GM18858 (cell line): ENCODE data around the gene KCTD2.
"Not testable (repeated sequence)": the region's sequence is repeated elsewhere in the genome, so short reads cannot be mapped to it uniquely, and the experiment has no call there.

Experiments
- ATAC-seq: cut with Tn5 transposase; IDR thresholded peaks from one replicate; pipeline ENCODE4 v1.9.1; 2021; ENCODE audit not compliant: unreplicated experiment

KCTD2 gene

DNA sequence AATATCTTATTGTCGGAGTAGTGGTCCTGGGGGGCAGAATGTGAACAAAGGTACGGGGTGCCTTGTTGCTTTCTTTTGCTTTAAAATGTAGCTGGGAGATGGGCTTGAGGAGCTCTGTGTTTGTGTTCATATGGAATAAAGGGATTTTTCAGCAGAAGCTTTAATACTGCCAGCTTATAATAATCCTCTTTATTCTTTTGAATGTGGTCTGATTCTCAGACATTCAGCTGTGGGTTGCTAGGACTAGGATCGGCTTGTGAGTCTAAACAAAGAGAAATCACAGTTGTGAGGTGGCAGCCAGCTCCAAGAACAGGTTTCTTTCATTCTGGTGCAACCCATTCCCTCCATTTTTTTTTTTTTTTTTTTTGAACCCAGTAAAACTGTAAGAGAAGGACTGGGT, 27.3 kb upstream of the KCTD2 start:
- ATAC-seq = no peak

DNA sequence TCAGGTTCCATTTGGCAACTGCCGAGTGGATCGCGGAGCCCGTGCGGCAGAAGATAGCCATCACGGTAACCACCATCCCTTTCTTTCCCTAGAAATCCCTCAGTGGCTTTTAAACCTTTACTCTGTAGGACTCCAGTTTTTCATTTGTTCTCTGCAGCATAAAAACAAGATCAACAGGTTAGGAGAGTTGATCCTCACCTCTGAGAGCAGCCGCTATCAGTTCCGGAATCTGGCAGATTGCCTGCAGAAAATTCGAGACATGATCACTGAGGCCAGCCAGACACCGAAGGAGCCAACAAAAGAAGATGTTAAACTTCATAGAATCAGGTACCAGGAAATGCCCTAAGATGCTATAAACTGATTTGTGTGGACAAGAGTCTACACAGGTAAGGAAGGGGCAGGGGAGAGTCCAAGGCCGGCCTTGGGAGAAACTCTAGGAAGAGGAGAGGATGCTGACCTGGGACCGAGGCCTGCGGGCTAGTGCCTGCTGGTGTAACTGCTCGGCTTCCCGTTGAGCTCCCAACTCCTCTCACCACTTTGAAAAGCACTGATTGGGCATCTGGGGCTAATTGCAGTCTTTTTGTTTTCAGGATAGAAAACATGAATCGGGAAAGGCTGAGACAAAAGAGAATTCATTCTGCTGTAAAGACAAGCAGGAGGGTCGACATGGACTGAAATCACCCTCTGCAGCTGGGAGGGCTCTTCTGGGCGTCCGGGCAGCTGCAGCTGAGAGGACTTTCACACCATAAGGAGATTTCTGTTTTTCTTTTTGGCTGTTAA, 26.5 kb upstream of the KCTD2 start:
- ATAC-seq = no peak

DNA sequence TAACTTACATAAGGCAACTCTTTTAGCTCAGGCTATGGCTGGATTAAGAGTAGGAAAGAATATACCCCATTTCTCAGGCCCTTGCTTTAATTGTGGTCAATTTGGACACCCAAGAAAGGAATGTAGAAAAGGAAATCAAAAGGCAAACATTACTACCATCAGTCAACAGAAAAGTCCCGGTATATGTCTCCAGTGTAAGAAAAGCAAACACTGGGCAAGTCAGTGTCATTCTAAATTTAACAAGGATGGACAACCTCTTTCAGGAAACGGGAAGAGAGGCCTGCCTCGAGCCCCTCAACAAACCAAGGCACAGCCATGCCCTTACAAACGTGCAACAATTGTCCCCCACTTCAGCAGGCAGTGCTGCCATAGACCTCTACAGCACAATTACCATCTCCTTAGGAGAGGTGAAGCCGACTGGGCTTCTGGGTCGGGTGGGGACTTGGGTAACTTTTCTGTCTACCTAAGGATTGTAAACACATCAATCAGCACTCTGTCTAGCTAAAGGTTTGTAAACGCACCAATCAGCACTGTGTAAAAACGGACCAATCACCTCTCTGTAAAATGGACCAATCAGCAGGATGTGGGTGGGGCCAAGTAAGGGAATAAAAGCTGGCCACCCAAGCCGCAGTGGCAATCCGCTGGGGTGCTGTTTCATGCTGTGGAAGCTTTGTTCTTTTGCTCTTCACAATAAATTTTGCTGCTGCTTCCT, 22.2 kb upstream of the KCTD2 start:
- ATAC-seq = no peak

DNA sequence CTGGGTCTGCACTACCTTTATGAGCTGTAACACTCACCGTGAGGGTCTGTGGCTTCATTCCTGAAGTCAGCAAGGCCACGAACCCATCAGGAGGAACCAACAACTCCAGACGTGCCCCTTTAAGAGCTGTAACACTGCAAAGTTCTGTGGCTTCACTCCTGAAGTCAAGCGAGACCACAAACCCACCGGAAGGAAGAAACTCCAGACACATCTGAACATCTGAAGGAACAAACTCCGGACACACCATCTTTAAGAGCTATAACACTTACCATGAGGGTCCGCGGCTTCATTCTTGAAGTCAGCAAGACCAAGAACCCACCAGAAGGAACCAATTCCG, 21.7 kb upstream of the KCTD2 start:
- ATAC-seq = not testable (repeated sequence)

DNA sequence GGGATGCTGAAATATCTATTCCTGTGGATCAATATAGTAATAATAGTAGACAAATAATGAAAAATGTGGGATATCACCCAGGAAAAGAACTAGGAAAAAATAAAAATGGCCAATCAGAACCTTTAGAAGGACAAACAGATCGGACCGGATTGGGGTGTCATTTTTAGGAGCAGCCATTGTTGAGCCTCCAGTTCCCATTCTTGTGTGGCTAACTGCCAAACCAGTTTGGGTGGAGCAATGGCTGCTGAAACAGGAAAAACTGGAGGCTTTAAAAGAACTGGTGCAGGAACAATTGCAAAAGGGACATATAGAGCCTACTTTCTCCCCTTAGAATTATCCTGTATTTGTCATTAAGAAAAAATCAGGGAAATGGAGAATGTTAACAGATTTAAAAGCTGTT, 20.4 kb upstream of the KCTD2 start:
- ATAC-seq = not testable (repeated sequence)

DNA sequence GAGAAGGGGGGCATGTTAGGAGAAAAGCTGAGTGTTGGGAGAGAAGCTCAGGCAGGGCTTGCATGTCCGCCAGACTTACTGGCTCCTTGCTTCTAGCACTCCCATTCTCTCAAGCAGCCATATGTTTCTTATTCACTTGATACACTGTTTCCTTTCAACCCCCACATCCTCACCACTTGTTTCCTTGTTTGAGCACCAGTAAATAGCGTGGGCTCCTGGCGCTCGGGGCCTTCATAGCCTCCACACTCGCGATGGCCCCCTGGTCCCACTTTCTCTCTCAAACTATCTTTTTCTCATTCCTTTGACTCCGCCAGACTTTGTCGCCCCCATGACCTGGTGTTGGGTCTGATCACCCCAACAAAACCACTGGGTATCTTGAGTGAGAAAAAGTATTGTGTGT, 16.9 kb upstream of the KCTD2 start:
- no peak for ATAC-seq

DNA sequence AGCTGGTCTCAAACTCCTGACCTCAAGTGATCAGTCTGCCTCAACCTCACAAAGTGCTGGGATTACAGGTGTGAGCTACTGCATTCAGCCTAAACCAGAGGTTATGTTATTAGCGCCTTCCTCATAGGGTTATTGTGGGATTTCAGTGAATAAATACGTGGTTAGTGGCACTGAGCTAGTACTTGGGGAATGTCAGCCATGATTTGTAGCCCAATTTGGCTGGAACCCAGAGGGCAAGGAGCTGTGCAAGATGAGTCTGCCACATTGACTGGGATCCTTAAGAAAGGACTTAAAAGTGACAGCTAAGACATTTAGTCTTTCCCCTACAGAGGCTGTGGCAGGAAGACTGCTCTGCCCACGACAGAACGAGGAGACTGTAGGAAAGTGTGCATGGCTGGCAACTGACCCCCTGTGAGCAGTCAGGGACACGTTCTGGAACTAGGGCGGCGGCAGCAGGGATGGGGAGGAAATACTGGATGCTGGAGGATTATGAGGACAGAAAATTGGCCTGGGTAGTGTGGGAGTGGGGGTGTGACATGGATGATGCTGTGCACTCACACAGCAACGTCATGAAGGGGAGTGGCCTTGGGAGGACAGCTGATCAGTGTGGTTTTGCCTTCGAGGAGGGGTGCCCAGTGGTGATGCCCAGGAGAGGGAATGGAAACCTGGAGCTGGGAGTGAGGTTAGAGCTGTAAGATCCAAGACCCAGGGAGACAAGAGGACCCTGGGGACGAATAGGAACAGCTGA, 14.9 kb upstream of the KCTD2 start:
- ATAC-seq = no peak

DNA sequence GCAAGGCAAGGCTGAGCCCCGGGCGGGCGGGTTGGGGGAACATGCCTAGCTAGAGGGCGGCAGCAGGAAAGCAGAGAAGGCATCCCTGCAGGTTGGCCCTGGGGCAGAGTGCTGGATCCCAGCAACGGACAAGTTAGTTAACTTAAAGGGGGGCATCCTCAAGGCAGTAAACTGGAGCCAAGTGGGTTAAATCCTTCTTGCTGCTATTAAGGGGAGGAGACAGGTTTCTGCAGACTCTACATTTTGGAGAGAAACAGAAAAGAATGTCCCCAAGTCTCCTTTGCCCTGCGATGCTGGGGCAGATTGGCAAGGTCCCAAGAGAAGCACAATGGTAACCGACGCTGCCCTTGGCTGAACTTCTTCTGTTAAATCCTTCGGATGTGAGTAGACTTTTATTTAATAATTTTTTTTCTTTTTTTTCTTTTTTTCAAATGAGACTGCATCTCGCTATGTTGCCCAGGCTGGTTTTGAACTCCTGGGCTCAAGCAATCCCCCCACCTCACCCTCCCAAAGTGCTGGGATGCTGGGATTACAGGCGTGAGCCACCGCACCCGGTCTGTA, 14.2 kb upstream of the KCTD2 start:
- ATAC-seq = no peak

DNA sequence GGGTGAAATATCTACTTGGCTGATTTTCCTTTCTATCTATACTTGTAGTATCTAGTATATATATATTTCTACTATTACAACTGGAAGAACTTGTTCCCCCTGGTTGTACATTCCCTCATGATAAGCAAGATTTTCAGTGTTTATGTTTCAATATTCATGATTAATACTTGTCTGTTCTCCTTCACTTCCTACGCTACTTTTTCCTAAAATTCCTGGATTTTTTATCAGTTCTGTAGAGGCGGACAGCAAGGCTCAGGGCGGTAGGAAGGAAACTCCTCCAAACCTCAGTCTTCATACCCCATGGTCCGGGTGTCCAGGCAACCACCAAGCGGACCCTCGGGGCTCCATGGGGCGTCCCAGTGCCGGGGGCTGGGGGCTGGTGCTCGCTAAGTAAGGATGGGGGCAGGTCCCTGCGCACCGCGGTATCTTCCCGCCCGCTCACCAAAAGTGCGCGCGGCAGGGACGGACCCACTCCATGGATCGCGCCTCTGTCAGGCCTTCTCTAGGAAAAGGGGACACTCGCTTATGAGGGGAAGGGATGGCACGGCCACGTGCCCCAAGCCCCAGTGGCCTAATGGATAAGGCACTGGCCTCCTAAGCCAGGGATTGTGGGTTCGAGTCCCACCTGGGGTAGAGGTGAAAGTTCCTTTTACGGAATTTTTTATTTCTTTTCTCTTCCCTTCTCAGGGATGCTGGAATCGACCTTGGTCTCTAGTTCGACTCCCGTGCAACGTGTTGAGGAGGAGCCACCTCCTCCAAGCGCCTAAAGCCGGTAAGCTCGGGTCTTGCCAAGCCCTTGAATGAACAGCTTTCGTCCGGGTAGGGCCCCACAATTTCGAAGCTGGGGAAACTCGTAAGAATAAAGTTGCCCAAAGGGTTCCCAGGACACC, 13.4 kb upstream of the KCTD2 start:
- ATAC-seq = no peak

DNA sequence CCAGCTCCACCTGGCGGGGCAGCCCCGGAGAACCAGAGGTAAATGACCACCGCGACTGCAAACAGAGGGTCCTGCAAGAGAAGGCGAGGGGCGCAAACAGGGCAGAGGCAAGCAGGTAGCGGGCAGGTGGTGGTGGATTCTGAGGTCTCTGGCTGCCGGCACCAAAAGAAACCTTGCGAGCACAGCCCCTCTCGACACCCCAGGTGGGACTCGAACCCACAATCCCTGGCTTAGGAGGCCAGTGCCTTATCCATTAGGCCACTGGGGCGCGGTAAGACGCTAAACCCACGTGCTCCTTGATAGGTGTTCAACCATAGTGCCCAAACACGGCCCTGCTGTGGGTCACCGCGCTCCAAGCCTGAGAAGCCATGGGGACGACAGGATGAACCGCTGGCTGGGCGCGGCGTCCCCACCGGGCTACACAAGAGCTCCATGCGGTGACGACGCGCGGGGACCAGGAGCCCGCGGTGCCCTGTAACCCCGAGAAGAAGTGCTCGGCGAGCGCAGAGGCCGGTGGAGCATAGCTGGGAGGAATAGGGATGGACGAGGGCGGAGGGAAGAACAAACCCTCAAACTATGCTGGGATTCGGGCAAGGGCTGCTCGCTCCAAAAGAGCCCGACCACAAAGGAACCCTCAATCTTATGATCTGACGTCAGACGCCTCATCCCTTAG, 12.7 kb upstream of the KCTD2 start:
- no peak for ATAC-seq

DNA sequence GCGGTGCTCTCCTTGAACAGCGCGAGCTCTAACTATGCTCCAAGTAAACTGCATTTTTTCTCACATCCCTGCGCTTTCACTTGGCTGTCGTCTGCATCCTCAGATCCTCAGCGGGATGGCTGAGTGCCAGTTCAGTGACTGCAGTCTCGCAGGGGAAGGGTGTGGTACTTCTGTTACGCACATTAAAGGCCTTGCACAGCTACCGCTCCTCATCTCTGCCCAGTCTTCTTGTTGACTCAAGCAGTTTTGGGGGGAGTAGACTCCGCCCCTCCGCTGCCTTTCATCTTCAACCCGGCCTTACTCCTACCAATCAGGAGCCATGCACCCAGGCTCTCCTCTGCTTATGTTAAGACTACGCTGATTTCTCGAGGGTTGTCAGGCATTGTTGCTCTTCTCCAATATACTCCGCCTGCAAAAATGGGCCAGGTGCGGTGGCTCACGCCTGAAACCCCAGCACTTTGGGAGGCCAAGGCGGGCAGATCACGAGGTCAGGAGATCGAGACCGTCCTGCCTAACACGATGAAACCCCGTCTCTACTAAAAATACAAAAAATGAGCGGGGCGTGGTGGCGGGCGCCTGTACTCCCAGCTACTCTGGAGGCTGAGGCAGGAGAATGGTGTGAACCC, 10.3 kb upstream of the KCTD2 start:
- ATAC-seq = no peak

DNA sequence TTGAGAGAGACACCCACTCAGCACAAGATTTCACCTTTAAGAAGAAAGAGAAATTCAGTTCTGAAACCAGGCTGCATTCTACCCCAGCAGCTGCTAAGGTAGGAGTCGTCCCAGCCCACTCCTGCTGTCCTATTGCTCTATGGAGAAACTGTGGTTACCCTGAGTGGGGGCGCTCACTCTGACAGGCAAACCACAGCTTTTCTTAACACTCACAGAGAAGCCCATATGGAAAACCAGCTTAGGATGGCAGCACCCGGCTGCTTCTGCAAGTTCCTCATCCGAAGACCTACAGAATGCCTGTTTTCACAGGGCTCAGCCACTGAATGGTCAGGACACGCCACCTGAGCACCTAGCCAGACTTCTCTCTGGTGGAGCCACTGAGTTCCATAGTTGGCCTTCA, 7.8 kb upstream of the KCTD2 start:
- no peak for ATAC-seq

DNA sequence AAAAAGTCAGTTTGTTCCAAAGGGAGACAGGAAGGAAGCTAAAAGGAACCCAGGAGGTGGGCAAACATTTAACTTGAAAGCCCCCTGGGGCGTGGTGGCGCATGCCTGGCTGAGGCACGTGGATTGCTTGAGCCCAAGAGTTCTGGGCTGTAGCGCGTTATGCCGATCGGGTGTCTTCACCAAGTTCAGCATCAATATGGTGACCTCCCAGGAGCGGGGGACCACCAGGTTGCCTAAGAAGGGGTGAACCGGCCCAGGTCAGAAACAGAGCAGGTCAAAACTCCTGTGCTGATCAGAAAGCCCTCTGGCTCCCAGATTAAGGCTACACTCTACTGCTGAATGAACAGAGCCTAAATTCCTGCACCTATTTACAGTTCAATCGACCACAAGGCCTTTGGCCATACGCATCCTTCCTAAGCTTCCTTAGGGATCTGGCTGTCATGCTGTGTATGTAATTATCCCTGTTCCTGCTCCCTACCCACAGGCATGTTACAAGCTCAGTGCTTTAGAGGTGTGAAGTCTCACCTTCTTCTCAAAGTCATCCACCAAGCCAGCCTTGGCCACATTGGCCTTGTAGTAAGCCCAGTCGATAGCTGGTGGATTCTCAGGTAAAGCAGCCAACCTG, 5.3 kb upstream of the KCTD2 start:
- ATAC-seq = no peak

DNA sequence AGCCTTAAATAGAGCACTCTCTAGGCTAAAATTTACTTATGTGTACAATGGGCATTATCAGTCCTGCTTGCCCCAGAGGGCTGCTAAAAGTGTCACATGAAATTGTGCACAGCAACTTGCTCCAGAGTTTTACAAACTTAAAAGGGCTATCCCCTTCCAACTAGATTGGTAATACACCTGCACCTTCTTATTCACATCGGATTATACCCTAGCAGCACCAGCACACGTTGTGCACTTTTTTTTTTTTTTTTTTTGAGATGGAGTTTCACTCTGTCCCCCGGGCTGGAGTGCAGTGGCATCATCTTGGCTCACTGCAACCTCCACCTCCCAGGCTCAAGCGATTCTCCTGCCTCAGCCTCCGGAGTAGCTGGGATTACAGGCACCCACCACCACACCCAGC, 3.2 kb upstream of the KCTD2 start:
- ATAC-seq = not testable (repeated sequence)

DNA sequence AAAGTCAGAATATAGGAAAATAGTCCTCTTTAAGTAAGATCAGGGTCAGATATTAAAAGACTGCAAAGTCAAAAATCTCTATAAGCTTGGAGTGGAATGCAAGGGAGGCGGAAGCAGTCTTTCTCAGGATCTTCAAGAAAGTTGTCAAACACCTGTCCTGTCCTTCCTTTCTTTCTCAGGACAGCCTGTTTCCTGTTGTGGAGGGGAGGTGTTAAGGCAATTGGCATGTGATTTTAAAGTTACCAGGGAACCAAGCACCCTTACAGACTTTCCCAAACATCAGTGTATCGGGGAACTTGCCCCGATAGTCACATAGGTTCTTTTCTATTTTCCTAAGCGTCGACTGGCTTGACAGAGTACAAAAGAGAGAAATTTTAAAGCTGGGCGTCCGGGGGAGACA, 2.3 kb upstream of the KCTD2 start:
- no peak for ATAC-seq

DNA sequence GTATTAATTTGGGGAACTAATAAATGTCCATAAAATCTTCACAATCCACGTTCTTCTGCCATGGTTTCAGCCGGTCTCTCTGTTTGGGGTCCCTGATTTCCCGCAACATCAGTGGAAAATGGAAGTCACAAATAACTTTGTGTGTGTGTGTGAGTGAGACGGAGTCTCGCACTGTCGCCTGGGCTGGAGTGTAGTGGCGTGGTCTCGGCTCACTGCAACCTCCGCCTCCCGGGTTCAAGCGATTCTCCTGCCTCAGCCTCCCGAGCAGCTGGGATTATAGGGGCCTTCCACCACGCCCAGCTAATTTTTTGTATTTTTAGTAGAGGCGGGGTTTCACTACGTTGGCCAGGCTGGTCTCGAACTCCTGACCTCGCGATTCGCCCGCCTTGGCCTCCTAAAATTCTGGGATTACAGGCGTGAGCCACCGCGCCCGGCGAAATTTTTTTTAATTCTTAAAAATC, 1.0 kb upstream of the KCTD2 start:
- not testable (repeated sequence) for ATAC-seq

DNA sequence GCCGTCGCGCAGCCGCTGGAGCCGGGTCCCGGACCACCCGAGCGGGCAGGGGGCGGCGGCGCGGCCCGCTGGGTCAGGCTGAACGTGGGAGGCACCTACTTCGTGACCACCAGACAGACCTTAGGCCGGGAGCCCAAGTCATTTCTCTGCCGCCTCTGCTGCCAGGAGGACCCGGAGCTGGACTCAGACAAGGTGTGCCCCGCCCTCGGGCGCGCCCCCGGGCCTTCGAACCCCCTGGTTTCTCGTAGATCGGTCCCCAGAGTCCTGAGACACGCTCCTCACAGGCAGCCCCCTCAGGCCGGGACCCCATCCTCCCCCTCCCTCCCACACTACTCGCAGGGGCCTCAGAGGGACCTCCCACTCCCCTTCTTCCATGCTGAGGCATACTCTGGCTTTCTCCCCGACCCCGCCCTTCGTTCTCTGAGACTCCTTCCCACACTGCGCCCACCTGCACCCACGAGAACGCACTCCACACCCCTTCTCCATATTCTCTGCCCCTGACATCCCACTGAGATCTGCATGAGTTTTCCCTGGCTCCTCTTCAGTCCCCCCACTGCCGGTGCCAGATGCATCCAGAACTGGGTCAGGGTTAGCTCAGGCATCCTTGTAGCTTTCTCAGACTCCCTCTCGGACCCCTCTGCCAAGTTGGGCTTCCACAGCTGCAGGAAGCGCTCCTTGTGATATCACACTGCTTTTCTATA, 523 bp downstream of the KCTD2 start:
- peak; percentile 9 for ATAC-seq

DNA sequence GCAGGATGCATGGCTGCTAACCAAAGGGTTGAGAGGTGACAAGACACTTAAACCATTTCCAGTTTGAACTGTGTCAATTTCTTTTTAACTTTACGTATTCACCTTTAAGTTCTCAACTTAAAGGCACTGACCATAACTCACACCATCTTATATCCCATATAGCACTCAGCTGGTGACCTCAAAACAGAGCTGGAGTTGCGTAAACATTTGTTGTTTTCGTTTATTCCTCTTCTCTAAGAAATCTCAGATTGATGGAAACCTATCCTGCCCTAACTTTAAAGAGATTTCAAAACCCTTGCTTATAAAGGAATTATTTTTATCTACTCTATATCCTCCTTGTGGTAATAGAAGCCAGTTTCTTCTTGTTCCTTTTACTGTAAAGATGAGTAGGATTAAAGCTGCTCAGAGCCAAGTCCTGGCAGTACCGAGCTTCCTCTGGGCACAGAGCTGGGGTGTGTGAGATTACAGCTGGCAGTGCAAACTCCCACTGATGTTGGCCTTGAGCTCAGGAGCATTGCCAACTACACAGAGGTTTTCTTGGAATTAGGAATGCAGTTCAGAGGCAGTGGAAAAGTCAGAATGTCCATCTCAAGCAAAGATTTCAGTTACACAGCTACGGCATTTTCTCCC, 1.3 kb downstream of the KCTD2 start:
- no peak for ATAC-seq
